Stimulated activated naive CD8-positive, alpha-beta T cell treated with anti-CD3 and anti-CD28 coated beads, Interleukin-15, Interleukin-2, amounts not matched to agents 100 ng/mL and 50 ng/mL, for 24 hours (primary cell): ENCODE data around the gene ASTN2.
"Not testable (repeated sequence)": the region's sequence is repeated elsewhere in the genome, so short reads cannot be mapped to it uniquely, and the experiment has no call there.

Experiments used
- H3K27ac Mint-ChIP-seq: one replicate; pipeline ENCODE4 v1.8.0; 2021; ENCODE audit warnings: mild to moderate bottlenecking, mixed read lengths
- H3K27me3 Mint-ChIP-seq: one replicate; pipeline ENCODE4 v1.8.0; 2021; ENCODE audit warnings: mixed read lengths
- H3K36me3 Mint-ChIP-seq: one replicate; pipeline ENCODE4 v1.8.0; 2021; ENCODE audit warnings: low read depth, mixed read lengths
- H3K4me1 Mint-ChIP-seq: one replicate; pipeline ENCODE4 v1.8.0; 2021; ENCODE audit warnings: low read depth, mixed read lengths
- H3K4me3 Mint-ChIP-seq: one replicate; pipeline ENCODE4 v1.8.0; 2021; ENCODE audit warnings: mild to moderate bottlenecking, mixed read lengths
- H3K9me3 Mint-ChIP-seq: one replicate; pipeline ENCODE4 v1.8.0; 2021; ENCODE audit warnings: mixed read lengths

The ASTN2 gene

GRCh38 chr9:116870566-116870965, 544.3 kb downstream of the ASTN2 start:
- peaks cover 4% of the 10 kb centered on the region for H3K27me3 Mint-ChIP-seq
- H3K4me3 Mint-ChIP-seq: no peak overlapping the region
- H3K4me1 Mint-ChIP-seq: no peaks in the 10 kb centered on the region
- H3K9me3 Mint-ChIP-seq: peaks cover 4% of the 10 kb centered on the region
- no peak overlapping the region for H3K27ac Mint-ChIP-seq
- H3K36me3 Mint-ChIP-seq: no peaks in the 10 kb centered on the region

- Mint-ChIP-seq H3K27ac (no peak overlapping the region), H3K36me3 (no peaks in the 10 kb centered on the region)
Measured at GRCh38 chr9:116868201-116868600, 546.7 kb downstream of the ASTN2 start.

GRCh38 chr9:116861321-116861720, 553.5 kb downstream of the ASTN2 start:
- Mint-ChIP-seq H3K27ac (no peak overlapping the region), H3K4me3 (no peak overlapping the region), H3K9me3 (no peaks in the 10 kb centered on the region), H3K4me1 (no peaks in the 10 kb centered on the region), H3K27me3 (no peaks in the 10 kb centered on the region), H3K36me3 (no peaks in the 10 kb centered on the region)

More at GRCh38 chr9:116868201-116868600, 546.7 kb downstream of the ASTN2 start:
- H3K4me3 Mint-ChIP-seq: no peak overlapping the region
- no peaks in the 10 kb centered on the region for H3K4me1 Mint-ChIP-seq
- no peaks in the 10 kb centered on the region for H3K9me3 Mint-ChIP-seq
- H3K27me3 Mint-ChIP-seq: peaks cover 4% of the 10 kb centered on the region

GRCh38 chr9:116860509-116861120, 554.2 kb downstream of the ASTN2 start:
- no peak overlapping the region for H3K27ac Mint-ChIP-seq
- H3K4me1 Mint-ChIP-seq: no peaks in the 10 kb centered on the region
- H3K36me3 Mint-ChIP-seq: no peaks in the 10 kb centered on the region
- no peaks in the 10 kb centered on the region for H3K27me3 Mint-ChIP-seq
- no peak overlapping the region for H3K4me3 Mint-ChIP-seq
- H3K9me3 Mint-ChIP-seq: no peaks in the 10 kb centered on the region

- H3K36me3 Mint-ChIP-seq: no peaks in the 10 kb centered on the region
- peaks cover 3% of the 10 kb centered on the region for H3K27me3 Mint-ChIP-seq
- H3K4me3 Mint-ChIP-seq: no peak overlapping the region
- H3K9me3 Mint-ChIP-seq: no peaks in the 10 kb centered on the region
- H3K4me1 Mint-ChIP-seq: no peaks in the 10 kb centered on the region
- no peak overlapping the region for H3K27ac Mint-ChIP-seq
Measured at GRCh38 chr9:116859763-116860162, 555.1 kb downstream of the ASTN2 start.

GRCh38 chr9:116857321-116857720, 557.5 kb downstream of the ASTN2 start:
- Mint-ChIP-seq H3K27ac (no peak overlapping the region), H3K36me3 (no peaks in the 10 kb centered on the region), H3K4me3 (no peak overlapping the region), H3K4me1 (no peaks in the 10 kb centered on the region), H3K27me3 (peaks cover 3% of the 10 kb centered on the region), H3K9me3 (no peaks in the 10 kb centered on the region)

- Mint-ChIP-seq H3K4me1 (no peaks in the 10 kb centered on the region), H3K9me3 (no peaks in the 10 kb centered on the region), H3K36me3 (no peaks in the 10 kb centered on the region), H3K27ac (no peak overlapping the region), H3K27me3 (peaks cover 3% of the 10 kb centered on the region), H3K4me3 (no peak overlapping the region)
Measured at GRCh38 chr9:116855881-116856662, 558.8 kb downstream of the ASTN2 start.

GRCh38 chr9:116849721-116850120, 565.1 kb downstream of the ASTN2 start:
- H3K27me3 Mint-ChIP-seq: no peaks in the 10 kb centered on the region
- no peaks in the 10 kb centered on the region for H3K9me3 Mint-ChIP-seq
- H3K4me1 Mint-ChIP-seq: no peaks in the 10 kb centered on the region
- no peak overlapping the region for H3K27ac Mint-ChIP-seq
- H3K36me3 Mint-ChIP-seq: no peaks in the 10 kb centered on the region
- H3K4me3 Mint-ChIP-seq: no peak overlapping the region

GRCh38 chr9:116844621-116845020, 570.2 kb downstream of the ASTN2 start:
- Mint-ChIP-seq H3K27me3 (no peaks in the 10 kb centered on the region), H3K4me1 (no peaks in the 10 kb centered on the region), H3K36me3 (no peaks in the 10 kb centered on the region), H3K9me3 (no peaks in the 10 kb centered on the region), H3K4me3 (no peak overlapping the region), H3K27ac (no peak overlapping the region)

- no peak overlapping the region for H3K4me3 Mint-ChIP-seq
- H3K36me3 Mint-ChIP-seq: no peaks in the 10 kb centered on the region
- H3K27ac Mint-ChIP-seq: no peak overlapping the region
- no peaks in the 10 kb centered on the region for H3K9me3 Mint-ChIP-seq
- H3K4me1 Mint-ChIP-seq: no peaks in the 10 kb centered on the region
- no peaks in the 10 kb centered on the region for H3K27me3 Mint-ChIP-seq
Measured at GRCh38 chr9:116843863-116844620, 570.8 kb downstream of the ASTN2 start.

- Mint-ChIP-seq H3K36me3 (no peaks in the 10 kb centered on the region), H3K27ac (no peak overlapping the region), H3K27me3 (no peaks in the 10 kb centered on the region), H3K9me3 (no peaks in the 10 kb centered on the region), H3K4me1 (no peaks in the 10 kb centered on the region), H3K4me3 (no peak overlapping the region)
Measured at GRCh38 chr9:116842658-116843057, 572.2 kb downstream of the ASTN2 start.

GRCh38 chr9:116838468-116838867, 576.4 kb downstream of the ASTN2 start:
- not testable (repeated sequence) for H3K4me1 Mint-ChIP-seq, H3K27ac Mint-ChIP-seq, H3K36me3 Mint-ChIP-seq, H3K4me3 Mint-ChIP-seq, H3K27me3 Mint-ChIP-seq, H3K9me3 Mint-ChIP-seq

- no peak overlapping the region for H3K27ac Mint-ChIP-seq
- no peaks in the 10 kb centered on the region for H3K4me1 Mint-ChIP-seq
- H3K36me3 Mint-ChIP-seq: no peaks in the 10 kb centered on the region
- H3K27me3 Mint-ChIP-seq: peaks cover 4% of the 10 kb centered on the region
- H3K9me3 Mint-ChIP-seq: no peaks in the 10 kb centered on the region
- no peak overlapping the region for H3K4me3 Mint-ChIP-seq
Measured at GRCh38 chr9:116837018-116837989, 577.6 kb downstream of the ASTN2 start.

- not testable (repeated sequence) for H3K9me3 Mint-ChIP-seq, H3K36me3 Mint-ChIP-seq, H3K27me3 Mint-ChIP-seq, H3K4me3 Mint-ChIP-seq, H3K4me1 Mint-ChIP-seq, H3K27ac Mint-ChIP-seq
Measured at GRCh38 chr9:116830321-116830720, 584.5 kb downstream of the ASTN2 start.
